ENCODE data around the gene PTPRC. TPM values are rescaled to one million over a fixed set of nuclear protein-coding genes. Genes with fewer than 3 reads are reported as not detected.

Gene PTPRC
- total RNA-seq, 1 experiment from 2014 or later: not detected

DNA sequence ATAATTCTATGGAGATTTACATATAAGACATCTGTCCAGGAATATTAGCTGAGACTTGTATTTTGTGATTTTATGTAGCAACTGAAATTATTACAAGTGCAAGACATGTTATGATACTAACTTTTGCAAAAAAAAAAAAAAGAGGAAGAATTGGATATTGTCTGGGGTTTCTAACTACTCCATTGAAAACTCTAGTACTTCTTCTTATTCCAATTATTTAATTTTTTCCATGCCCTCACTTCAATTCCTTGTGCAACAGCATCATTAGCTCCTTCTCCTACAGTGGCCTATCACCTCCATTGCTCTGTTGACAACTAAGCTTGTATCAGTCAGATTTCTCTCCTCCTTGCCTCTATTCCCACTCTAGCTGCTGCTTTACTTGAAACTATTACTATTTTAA lies 126.6 kb downstream of the PTPRC start:
- H3K4me1 ChIP-seq (ENCODE audit: insufficient read depth, low read length, poor library complexity, severe bottlenecking): peaks cover 28% of the 10 kb centered on the region
- CTCF ChIA-PET: no interaction called here
- no peaks in the 10 kb centered on the region for H3K36me3 ChIP-seq (ENCODE audit: insufficient read depth, low read length, poor library complexity, severe bottlenecking)
- POLR2A ChIA-PET (ENCODE audit: low non-redundant PET): no interaction called here
- intact Hi-C loops (cut with micrococcal nuclease; ENCODE audit: unreplicated experiment): no loop called here
- DNase-seq (ENCODE audit: low spot score): no peak
- H3K4me3 ChIP-seq (ENCODE audit: low read depth, low read length, poor library complexity, severe bottlenecking): no peak overlapping the region
- H3K9me3 ChIP-seq (ENCODE audit: low read depth, low read length, poor library complexity, severe bottlenecking): peaks cover under 1% of the 10 kb centered on the region
- no TSS peak for BruUV-seq (replicated peaks)
- no peak for TF ChIP-seq EZH2 (IDR thresholded peaks at IDR 0.05; ENCODE audit: borderline replicate concordance, low read depth, low read length, poor library complexity, severe bottlenecking)
- TF ChIP-seq, protein P1, sequence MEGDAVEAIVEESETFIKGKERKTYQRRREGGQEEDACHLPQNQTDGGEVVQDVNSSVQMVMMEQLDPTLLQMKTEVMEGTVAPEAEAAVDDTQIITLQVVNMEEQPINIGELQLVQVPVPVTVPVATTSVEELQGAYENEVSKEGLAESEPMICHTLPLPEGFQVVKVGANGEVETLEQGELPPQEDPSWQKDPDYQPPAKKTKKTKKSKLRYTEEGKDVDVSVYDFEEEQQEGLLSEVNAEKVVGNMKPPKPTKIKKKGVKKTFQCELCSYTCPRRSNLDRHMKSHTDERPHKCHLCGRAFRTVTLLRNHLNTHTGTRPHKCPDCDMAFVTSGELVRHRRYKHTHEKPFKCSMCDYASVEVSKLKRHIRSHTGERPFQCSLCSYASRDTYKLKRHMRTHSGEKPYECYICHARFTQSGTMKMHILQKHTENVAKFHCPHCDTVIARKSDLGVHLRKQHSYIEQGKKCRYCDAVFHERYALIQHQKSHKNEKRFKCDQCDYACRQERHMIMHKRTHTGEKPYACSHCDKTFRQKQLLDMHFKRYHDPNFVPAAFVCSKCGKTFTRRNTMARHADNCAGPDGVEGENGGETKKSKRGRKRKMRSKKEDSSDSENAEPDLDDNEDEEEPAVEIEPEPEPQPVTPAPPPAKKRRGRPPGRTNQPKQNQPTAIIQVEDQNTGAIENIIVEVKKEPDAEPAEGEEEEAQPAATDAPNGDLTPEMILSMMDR (conservative IDR thresholded peaks at IDR 0.05; ENCODE audit: low read depth, low read length): no peak
- H3K27me3 ChIP-seq (replicated peaks; ENCODE audit: insufficient read depth, low read depth, low read length, poor library complexity): no peaks in the 10 kb centered on the region
- H3K27ac ChIP-seq (ENCODE audit: low read depth, low read length, poor library complexity, severe bottlenecking): no peak overlapping the region

DNA sequence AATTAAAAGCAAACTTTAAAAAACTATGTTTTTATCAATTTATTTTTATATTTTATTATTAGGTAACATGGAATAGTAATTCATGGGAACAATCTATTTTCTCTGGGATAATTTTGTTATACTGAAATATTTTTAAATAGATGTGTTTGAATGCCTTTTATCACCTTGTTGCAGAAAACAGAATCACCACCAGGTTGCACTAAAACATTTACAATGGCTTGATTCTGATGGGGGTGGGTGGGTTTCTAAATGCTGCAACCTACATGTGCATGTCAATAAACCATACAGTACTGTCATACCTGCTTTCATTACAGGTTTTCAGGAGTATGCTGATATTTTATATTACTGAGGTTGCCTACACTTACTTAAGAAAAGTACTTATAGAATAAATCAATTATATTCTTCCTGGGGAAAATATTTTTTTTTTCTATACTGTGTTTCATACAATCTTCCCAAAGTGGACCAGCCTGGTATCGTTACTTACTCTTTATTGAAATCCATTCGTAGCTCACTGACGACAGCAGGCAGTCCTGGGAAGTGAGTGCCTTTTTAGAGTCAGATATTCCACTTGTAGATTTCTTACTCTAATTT lies 132.8 kb downstream of the PTPRC start:
- Histone ChIP-seq H3K36me3 (ENCODE audit: insufficient read depth, low read length, poor library complexity, severe bottlenecking) (no peaks in the 10 kb centered on the region), H3K4me1 (ENCODE audit: insufficient read depth, low read length, poor library complexity, severe bottlenecking) (peaks cover 39% of the 10 kb centered on the region), H3K4me3 (ENCODE audit: low read depth, low read length, poor library complexity, severe bottlenecking) (no peak overlapping the region), H3K9me3 (ENCODE audit: low read depth, low read length, poor library complexity, severe bottlenecking) (no peaks in the 10 kb centered on the region), H3K27me3 (replicated peaks; ENCODE audit: insufficient read depth, low read depth, low read length, poor library complexity) (no peaks in the 10 kb centered on the region), H3K27ac (ENCODE audit: low read depth, low read length, poor library complexity, severe bottlenecking) (peak overlapping the region; percentile 78)
- ChIA-PET CTCF (interaction anchor here (0.7 to 1.5 kb wide), 3 partner anchors 341 to 1544 kb away, joined by 3 to 5 read pairs (median 4); no protein-coding TSS in a partner anchor), POLR2A (ENCODE audit: low non-redundant PET) (interaction anchor here (0.7 kb wide), 1 partner anchor 139 kb away, joined by 6 read pairs; no protein-coding TSS in a partner anchor)
- TF ChIP-seq, protein P1 (conservative IDR thresholded peaks at IDR 0.05; ENCODE audit: low read depth, low read length): peak; percentile 78
- TF ChIP-seq EZH2 (IDR thresholded peaks at IDR 0.05; ENCODE audit: borderline replicate concordance, low read depth, low read length, poor library complexity, severe bottlenecking): no peak
- DNase-seq (ENCODE audit: low spot score): peak; percentile 91
- BruUV-seq (replicated peaks): TSS peak; percentile 52
- intact Hi-C loops (cut with micrococcal nuclease; ENCODE audit: unreplicated experiment): loop anchor here (1.0 to 10.0 kb wide), 8 partner anchors 123 to 781 kb away; no protein-coding TSS in a partner anchor

DNA sequence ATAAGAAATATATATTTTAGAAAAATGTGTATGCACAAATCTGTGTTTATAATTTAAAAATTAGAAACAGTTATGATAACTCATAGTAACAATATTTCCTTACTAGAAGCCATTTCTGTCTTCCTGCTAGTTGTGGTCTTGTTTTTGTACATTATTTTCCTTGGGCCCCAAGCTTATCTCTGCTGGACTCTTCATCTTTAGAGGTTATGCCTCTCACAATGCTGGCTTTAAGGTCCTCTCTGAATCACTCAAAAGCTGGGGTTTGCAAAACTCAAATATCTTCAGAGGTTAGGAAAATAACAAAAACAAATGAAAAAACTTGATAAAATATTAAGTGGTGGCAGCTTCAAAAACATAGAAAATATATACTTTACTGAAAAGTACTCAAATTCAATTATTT lies 133.8 kb downstream of the PTPRC start:
- TF ChIP-seq, protein P1 (conservative IDR thresholded peaks at IDR 0.05; ENCODE audit: low read depth, low read length): no peak
- no peak for TF ChIP-seq EZH2 (IDR thresholded peaks at IDR 0.05; ENCODE audit: borderline replicate concordance, low read depth, low read length, poor library complexity, severe bottlenecking)
- POLR2A ChIA-PET (ENCODE audit: low non-redundant PET): no interaction called here
- Histone ChIP-seq H3K27me3 (replicated peaks; ENCODE audit: insufficient read depth, low read depth, low read length, poor library complexity) (no peaks in the 10 kb centered on the region), H3K4me3 (ENCODE audit: low read depth, low read length, poor library complexity, severe bottlenecking) (no peak overlapping the region), H3K4me1 (ENCODE audit: insufficient read depth, low read length, poor library complexity, severe bottlenecking) (peaks cover 39% of the 10 kb centered on the region), H3K27ac (ENCODE audit: low read depth, low read length, poor library complexity, severe bottlenecking) (peak overlapping the region; percentile 56), H3K9me3 (ENCODE audit: low read depth, low read length, poor library complexity, severe bottlenecking) (no peaks in the 10 kb centered on the region), H3K36me3 (ENCODE audit: insufficient read depth, low read length, poor library complexity, severe bottlenecking) (no peaks in the 10 kb centered on the region)
- no peak for DNase-seq (ENCODE audit: low spot score)
- BruUV-seq (replicated peaks): no TSS peak
- CTCF ChIA-PET: interaction anchor here (1.4 to 1.5 kb wide), 2 partner anchors 340 to 691 kb away, joined by 4 to 5 read pairs; no protein-coding TSS in a partner anchor
- intact Hi-C loops (cut with micrococcal nuclease; ENCODE audit: unreplicated experiment): loop anchor here (5.0 to 10.0 kb wide), 4 partner anchors 122 to 780 kb away; no protein-coding TSS in a partner anchor

Data from A673 (cell line).